Measurements from ENCODE around the gene CAVIN3.

DNA sequence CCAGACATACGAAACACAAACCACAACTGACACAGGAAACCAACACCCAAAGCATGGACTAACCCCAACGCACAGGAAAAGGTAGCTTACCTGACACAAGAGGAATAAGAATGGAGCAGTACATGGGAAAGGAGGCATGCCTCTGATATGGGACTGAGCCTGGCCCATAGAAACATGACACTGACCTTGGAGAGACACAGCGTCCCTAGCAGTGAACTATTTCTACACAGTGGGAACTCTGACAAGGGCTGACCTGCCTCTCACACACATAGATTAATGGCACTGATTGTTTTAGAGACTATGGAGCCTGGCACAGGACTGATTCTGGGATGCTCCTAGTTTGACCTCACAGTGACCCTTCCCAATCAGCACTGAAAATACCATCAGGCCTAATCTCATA is 48.7 kb downstream of the CAVIN3 start:
- no peak for TF ChIP-seq POLR2A (IDR thresholded peaks at IDR 0.05; ENCODE audit: low read length)
- no peak for TF ChIP-seq GATA1 (IDR thresholded peaks at IDR 0.05; ENCODE audit: low read depth, low read length)

All from erythroblast (primary cell).